ENCODE measurements around the gene CNTN2.
A peak's percentile ranks its signal among the peaks of the same experiment; 100 is the strongest.

The CNTN2 gene

DNA sequence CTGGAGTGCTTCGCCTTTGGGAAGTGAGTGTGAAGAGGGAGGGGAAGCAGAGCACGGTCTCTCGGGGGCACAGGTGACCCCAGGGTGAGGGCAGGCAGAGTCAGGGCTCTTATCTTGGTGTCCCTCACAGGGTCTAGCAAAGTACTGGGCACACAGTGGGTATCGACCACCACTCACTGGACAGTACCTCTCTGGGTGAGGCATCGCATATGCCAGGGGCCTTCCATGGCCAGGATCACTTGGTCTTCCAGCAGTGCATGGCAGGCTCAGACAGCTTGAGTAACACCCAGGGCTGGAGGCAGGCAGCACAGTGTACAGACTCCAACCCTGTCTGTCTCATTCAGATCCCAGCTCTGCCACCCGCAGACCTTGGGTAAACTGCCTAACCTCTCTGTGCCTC is 16.6 kb downstream of the CNTN2 start:
- no peak overlapping the region for H3K4me3 ChIP-seq (ENCODE audit: low read length)
- TF ChIP-seq, protein P1, sequence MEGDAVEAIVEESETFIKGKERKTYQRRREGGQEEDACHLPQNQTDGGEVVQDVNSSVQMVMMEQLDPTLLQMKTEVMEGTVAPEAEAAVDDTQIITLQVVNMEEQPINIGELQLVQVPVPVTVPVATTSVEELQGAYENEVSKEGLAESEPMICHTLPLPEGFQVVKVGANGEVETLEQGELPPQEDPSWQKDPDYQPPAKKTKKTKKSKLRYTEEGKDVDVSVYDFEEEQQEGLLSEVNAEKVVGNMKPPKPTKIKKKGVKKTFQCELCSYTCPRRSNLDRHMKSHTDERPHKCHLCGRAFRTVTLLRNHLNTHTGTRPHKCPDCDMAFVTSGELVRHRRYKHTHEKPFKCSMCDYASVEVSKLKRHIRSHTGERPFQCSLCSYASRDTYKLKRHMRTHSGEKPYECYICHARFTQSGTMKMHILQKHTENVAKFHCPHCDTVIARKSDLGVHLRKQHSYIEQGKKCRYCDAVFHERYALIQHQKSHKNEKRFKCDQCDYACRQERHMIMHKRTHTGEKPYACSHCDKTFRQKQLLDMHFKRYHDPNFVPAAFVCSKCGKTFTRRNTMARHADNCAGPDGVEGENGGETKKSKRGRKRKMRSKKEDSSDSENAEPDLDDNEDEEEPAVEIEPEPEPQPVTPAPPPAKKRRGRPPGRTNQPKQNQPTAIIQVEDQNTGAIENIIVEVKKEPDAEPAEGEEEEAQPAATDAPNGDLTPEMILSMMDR (conservative IDR thresholded peaks at IDR 0.05; ENCODE audit: low read depth, low read length), result no peak
- DNase-seq (ENCODE audit: low read depth), result no peak

DNA sequence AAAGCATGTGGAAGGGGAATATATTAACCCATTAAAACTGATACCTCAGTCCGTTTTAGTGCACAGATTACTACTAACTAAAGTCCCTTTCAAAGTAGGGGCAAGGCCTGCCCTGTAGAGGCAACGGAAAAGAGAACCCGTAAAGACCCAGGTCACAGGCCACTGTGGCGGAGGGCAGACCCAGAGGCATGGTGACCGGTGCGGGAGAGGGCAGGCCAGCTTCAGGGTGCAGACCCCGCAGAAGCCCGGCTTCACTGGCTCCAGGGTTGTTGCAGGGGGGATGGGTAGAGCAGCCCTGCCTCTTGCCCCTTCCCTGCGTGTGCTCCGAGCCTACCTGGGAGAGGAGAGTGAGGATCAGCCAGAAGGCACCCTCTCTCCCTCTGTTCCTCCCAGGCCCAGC is 17.7 kb downstream of the CNTN2 start:
- no peak for DNase-seq (ENCODE audit: low read depth)
- no peak overlapping the region for H3K4me3 ChIP-seq (ENCODE audit: low read length)
- TF ChIP-seq, protein P1 (conservative IDR thresholded peaks at IDR 0.05; ENCODE audit: low read depth, low read length), result no peak

DNA sequence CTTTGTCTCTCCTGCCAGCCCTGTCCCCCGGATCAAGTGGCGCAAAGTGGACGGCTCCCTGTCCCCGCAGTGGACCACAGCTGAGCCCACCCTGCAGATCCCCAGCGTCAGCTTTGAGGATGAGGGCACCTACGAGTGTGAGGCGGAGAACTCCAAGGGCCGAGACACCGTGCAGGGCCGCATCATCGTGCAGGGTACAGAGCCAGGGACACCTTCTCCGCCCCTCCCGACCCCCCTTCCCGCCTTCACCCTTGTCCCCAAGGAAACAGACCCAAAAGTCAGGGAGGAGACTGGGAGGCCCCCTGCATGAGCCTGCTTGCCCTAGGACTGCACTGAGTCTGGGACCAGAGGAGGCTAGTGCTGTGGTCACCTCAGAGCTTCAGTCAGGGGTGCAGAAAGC is 18.2 kb downstream of the CNTN2 start:
- DNase-seq (ENCODE audit: low read depth), result no peak
- H3K4me3 ChIP-seq (ENCODE audit: low read length), result no peak overlapping the region
- TF ChIP-seq, protein P1 (conservative IDR thresholded peaks at IDR 0.05; ENCODE audit: low read depth, low read length), result no peak

DNA sequence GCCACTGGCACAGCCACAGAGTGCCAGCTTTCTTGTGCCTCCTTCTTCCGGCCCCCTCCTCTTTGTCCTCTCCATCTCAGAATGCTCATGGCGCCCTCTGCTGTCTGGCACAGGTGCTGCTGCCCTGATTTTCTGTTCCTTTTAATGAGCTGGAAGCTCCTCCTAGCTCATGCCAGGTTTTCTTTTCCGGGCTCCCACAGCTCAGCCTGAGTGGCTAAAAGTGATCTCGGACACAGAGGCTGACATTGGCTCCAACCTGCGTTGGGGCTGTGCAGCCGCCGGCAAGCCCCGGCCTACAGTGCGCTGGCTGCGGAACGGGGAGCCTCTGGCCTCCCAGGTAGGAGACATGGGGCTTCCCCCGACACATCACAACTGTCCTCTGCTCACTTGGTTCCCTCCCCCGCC is 18.7 kb downstream of the CNTN2 start:
- TF ChIP-seq, protein P1 (conservative IDR thresholded peaks at IDR 0.05; ENCODE audit: low read depth, low read length), result peak; percentile 96
- no peak for DNase-seq (ENCODE audit: low read depth)
- no peak overlapping the region for H3K4me3 ChIP-seq (ENCODE audit: low read length)

- DNase-seq (ENCODE audit: low read depth), result no peak
- no peak overlapping the region for H3K4me3 ChIP-seq (ENCODE audit: low read length)
- TF ChIP-seq, protein P1 (conservative IDR thresholded peaks at IDR 0.05; ENCODE audit: low read depth, low read length), result no peak
Measured at GRCh38 chr1:205062319-205062718, 19.3 kb downstream of the CNTN2 start.

DNA sequence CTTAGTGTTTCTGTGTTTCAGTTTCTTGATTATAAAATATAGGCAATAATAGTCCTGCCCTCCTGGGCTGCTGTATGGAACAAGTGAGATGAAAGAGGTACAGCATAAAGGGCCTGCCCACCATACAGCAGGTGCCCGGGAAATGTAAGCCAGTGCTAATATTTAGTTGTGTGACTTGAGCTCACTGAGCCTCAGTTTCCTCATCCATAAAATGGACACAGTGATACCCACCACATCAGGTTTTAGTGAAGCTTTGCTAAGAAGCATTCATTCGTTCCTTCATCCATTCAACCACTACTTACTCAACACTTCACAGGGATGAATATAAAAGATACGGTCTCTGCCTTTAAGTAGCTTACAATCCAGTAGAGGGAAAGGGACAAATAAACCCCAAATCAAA is 19.9 kb downstream of the CNTN2 start:
- H3K4me3 ChIP-seq (ENCODE audit: low read length), result no peak overlapping the region
- DNase-seq (ENCODE audit: low read depth), result no peak
- TF ChIP-seq, protein P1 (conservative IDR thresholded peaks at IDR 0.05; ENCODE audit: low read depth, low read length), result no peak

DNA sequence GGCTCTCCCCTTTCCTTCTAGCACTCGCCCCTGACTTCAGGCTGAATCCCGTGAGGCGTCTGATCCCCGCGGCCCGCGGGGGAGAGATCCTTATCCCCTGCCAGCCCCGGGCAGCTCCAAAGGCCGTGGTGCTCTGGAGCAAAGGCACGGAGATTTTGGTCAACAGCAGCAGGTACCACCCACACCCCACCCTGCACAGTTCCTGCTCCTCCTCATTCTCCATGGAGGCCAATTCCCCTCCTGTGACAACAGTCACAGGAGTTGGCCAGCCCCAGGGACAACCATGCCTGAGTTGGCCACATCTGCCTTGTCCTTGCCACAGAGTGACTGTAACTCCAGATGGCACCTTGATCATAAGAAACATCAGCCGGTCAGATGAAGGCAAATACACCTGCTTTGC is 21.3 kb downstream of the CNTN2 start:
- TF ChIP-seq, protein P1 (conservative IDR thresholded peaks at IDR 0.05; ENCODE audit: low read depth, low read length), result no peak
- no peak for DNase-seq (ENCODE audit: low read depth)
- H3K4me3 ChIP-seq (ENCODE audit: low read length), result no peak overlapping the region

Measured in retinal pigment epithelial cell (primary cell).